UCSD-AML1 (cell line): ENCODE results near the gene NDC1.
"Not testable (repeated sequence)": the region's sequence is repeated elsewhere in the genome, so short reads cannot be mapped to it uniquely, and the experiment has no call there.

Experiments used
- DNase-seq: peaks from one replicate; lab custom pipeline; 2025; ENCODE audit not compliant: unreplicated experiment; lab: John Stamatoyannopoulos, UW

Gene NDC1

GRCh38 chr1:53766831-53767405 is 71.2 kb downstream of the NDC1 start:
- DNase-seq, result no peak

- no peak for DNase-seq
Measured at GRCh38 chr1:53766194-53766742, 71.8 kb downstream of the NDC1 start.

- no peak for DNase-seq
Measured at GRCh38 chr1:53765657-53766056, 72.4 kb downstream of the NDC1 start.

GRCh38 chr1:53763911-53764310 is 74.2 kb downstream of the NDC1 start:
- DNase-seq, result no peak

GRCh38 chr1:53763461-53763860 is 74.6 kb downstream of the NDC1 start:
- DNase-seq, result no peak

GRCh38 chr1:53760497-53760896 is 77.6 kb downstream of the NDC1 start:
- not testable (repeated sequence) for DNase-seq

GRCh38 chr1:53755874-53756273 is 82.2 kb downstream of the NDC1 start:
- DNase-seq, result no peak

GRCh38 chr1:53754484-53755312 is 83.4 kb downstream of the NDC1 start:
- no peak for DNase-seq

- DNase-seq, result no peak
Measured at GRCh38 chr1:53752281-53752680, 85.8 kb downstream of the NDC1 start.

GRCh38 chr1:53747841-53748240 is 90.3 kb downstream of the NDC1 start:
- no peak for DNase-seq

- no peak for DNase-seq
Measured at GRCh38 chr1:53740621-53741105, 97.4 kb downstream of the NDC1 start.

GRCh38 chr1:53739109-53739681 is 98.9 kb downstream of the NDC1 start, which contains the start of gene GLIS1:
TSS of gene GLIS1 (minus strand) at chr1:53739164. CDS start at chr1:53738064, 1,100 bp downstream.
- peak; percentile 79 for DNase-seq

- DNase-seq, result no peak
Measured at GRCh38 chr1:53738205-53739108, 99.6 kb downstream of the NDC1 start.

GRCh38 chr1:53737648-53738204 is 100.4 kb downstream of the NDC1 start:
- no peak for DNase-seq

GRCh38 chr1:53736290-53736689 is 101.8 kb downstream of the NDC1 start:
- no peak for DNase-seq

- DNase-seq, result no peak
Measured at GRCh38 chr1:53735681-53736080, 102.4 kb downstream of the NDC1 start.

GRCh38 chr1:53735261-53735660 is 102.8 kb downstream of the NDC1 start:
- no peak for DNase-seq

GRCh38 chr1:53734650-53735211 is 103.4 kb downstream of the NDC1 start:
- DNase-seq, result no peak

GRCh38 chr1:53733975-53734649 is 104.0 kb downstream of the NDC1 start:
- DNase-seq, result no peak
